G401 (cell line): Measurements from ENCODE around the gene TRAPPC12. TPM values are rescaled to one million over a fixed set of nuclear protein-coding genes. Genes with fewer than 3 reads are reported as not detected.

Experiments used
- DNase-seq: peaks from one replicate; pipeline ENCODE4 v3.0.0-alpha.2; 2015; ENCODE audit warnings: low spot score
- in situ Hi-C: cut with HindIII; loops from 2 replicates; pipeline ENCODE4 v1.10.0; 2016; ENCODE audit warnings: low sequenced_read_pairs, mixed read lengths
- total RNA-seq: library from RNA; depleted of rRNA; stranded (reverse); fragments of >200 nt; shearing (Covaris generic); gene quantifications from 2 replicates; pipeline ENCODE4 v1.2.3, GENCODE V29; 2014

The TRAPPC12 gene
- total RNA-seq, 1 experiment from 2014 or later, result 54.2 TPM

DNA sequence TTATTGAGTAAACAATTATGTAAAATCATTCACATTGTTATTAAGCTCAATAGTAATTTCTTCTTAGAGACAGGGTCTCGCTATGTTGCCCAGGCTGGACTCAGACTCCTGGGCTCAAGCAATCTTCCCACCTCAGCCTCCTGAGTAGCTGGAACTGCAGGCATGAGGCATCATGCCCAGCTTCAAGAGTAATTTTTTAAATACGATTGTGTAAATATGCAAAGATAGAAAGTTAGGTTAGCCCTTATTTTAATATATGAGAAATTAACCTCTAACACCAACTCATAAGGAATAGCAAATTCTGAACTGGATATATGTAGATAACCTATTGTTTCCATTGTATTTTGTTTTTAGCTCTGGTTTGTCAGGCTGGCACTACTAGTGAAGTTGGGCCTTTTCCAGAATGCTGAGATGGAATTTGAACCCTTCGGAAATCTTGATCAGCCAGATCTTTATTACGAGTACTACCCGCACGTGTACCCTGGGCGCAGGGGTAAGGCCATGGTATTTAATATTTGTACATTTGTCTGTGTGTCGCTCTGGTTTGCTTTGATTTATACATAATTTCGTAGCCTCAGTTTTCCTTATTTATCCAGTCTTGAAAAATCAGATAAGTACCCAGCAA lies 44.8 kb downstream of the TRAPPC12 start:
- no peak for DNase-seq
- in situ Hi-C loops, result no loop called here

DNA sequence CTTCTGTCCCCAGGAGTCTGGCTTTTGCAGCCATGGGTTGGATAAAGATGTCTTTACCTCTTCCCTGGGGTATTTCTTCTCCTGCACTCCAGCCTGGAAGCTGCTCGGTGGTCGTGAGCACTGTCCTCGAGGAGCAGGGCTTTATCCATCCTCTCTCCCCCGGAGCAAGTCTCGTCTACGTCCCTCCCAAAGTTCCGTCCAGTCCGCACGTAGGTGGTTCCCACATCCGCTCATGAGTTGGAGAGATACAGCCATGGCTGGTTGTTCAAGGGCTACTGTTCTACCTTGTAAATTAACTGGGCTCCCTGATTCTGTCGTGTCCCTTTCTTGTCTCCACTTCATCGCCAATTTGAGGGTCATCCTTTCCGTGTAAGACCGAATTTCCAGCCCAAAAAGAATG lies 47.1 kb downstream of the TRAPPC12 start:
- in situ Hi-C loops, result no loop called here
- no peak for DNase-seq

- in situ Hi-C loops, result no loop called here
- no peak for DNase-seq
Observed at GRCh38 chr2:3427272-3427671, 47.8 kb downstream of the TRAPPC12 start.

GRCh38 chr2:3428577-3428976 lies 49.1 kb downstream of the TRAPPC12 start:
- in situ Hi-C loops, result no loop called here
- no peak for DNase-seq

- in situ Hi-C loops, result no loop called here
- DNase-seq, result no peak
Observed at GRCh38 chr2:3429066-3429610, 49.6 kb downstream of the TRAPPC12 start.

DNA sequence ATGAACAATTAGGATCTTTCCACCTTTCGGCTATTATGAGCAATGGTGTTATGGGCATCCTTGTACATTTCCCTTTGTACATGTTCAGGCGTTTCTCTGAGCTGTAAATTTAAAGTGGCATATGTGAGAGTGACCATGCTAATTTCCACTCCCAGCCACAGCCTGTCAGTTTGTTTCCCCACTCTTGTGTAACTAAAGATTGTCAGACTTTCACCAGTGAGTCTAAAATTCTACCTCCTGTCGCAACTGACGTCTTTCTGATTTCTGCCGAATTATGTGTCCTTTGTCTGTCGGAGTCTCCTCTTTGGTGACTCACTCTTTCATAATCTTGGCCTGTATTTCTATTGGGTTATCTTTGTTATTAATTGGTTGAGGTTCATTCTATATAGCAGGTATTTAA lies 50.7 kb downstream of the TRAPPC12 start:
- no peak for DNase-seq
- in situ Hi-C loops, result no loop called here

GRCh38 chr2:3430740-3431490 lies 51.4 kb downstream of the TRAPPC12 start:
- in situ Hi-C loops, result no loop called here
- DNase-seq, result no peak

GRCh38 chr2:3432067-3432466 lies 52.6 kb downstream of the TRAPPC12 start:
- no peak for DNase-seq
- in situ Hi-C loops, result no loop called here

DNA sequence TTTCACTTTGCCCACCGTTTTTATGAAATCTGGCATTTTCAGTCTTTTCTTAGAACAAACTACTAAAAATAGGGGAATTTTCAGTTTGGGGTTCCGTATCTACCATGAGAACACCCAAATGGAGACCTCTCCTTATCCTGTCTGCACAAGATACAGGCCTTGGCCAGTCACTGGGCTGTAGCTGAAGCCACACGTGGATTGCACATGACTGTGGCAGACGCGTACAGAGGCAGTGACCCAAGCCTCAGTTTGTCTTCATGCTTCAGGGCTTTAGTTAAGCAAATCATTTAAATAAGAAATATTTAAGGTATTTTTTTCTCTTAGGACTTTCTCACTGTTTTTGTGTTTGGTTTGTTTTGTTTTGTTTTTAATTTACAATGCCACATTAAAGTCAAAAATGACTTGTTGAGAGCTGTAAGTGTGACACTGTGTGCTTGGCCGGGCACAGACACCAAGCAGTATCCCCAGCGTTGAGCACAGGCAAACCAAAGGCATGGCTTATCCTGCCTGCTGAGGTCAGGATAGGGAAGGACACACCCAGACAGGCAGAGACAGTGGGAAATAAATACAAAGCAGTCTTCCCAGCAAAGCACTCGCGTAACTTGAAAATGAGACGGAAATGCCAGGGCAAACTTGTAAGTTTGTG lies 53.3 kb downstream of the TRAPPC12 start:
- DNase-seq, result no peak
- in situ Hi-C loops, result no loop called here

GRCh38 chr2:3433339-3433699 lies 53.8 kb downstream of the TRAPPC12 start:
- no peak for DNase-seq
- in situ Hi-C loops, result no loop called here

GRCh38 chr2:3433776-3434400 lies 54.4 kb downstream of the TRAPPC12 start:
- DNase-seq, result peak; percentile 44
- in situ Hi-C loops, result no loop called here

DNA sequence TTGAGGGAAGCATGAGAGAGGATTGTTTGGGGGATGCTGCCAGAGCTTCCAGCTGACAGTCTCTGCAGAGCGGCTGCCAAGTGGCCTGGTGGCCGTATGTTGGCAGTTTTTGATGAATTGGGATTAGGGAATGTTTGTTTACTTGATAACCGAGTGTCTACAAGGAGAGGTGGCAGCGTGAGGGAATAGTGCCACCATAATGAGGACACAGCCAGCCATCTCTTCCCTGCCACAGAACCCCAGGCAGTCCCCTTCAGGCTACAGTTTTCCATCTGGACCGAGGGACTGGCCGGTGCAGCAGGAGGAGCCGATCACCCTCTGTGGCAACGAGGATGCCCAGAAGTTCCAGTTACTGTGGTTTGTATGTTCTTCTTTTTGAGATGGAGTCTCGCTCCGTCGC lies 55.2 kb downstream of the TRAPPC12 start:
- DNase-seq, result peak; percentile 96
- in situ Hi-C loops, result no loop called here

DNA sequence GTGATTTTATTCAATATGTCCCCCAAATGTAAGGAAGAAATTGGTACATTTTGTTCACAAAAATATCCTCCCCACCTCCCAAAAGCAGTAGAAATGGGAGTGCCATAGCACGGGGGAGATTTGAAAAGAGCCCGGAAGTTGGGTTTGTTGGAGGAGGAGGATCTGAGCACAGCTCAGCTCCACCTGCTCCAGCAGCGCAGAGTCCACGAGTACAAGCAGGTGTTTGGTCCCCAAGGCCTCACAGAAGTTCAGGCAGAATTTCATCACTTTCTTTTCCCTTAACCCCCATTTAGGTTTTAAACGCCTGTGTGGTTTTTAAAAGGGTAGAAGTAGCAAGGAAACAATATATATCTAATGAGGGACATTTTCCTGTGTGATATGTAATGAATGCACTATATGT lies 56.0 kb downstream of the TRAPPC12 start:
- DNase-seq, result no peak
- in situ Hi-C loops, result no loop called here

- no peak for DNase-seq
- in situ Hi-C loops, result no loop called here
Observed at GRCh38 chr2:3440477-3440876, 61.0 kb downstream of the TRAPPC12 start.

DNA sequence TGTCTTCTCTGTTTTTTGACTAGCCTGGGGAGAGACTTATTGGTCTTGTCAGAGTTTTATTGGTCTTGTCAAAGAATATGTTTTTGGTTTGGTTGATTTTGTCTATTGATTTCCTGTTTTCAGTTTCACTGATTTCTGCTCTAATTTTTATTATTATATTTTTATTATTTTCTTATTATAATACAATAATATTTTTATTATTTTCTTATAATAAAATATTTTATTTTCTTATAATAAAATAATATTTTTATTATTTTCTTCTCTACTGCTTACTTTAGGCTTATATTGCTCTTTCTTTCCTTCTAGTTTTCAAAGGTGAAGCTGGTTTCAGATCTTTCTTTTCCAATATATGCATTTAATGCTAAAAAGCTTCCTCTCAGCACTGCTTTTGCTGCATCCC lies 62.0 kb downstream of the TRAPPC12 start:
- in situ Hi-C loops, result no loop called here
- no peak for DNase-seq

- in situ Hi-C loops, result no loop called here
- DNase-seq, result no peak
Observed at GRCh38 chr2:3442185-3442584, 62.7 kb downstream of the TRAPPC12 start.

GRCh38 chr2:3443083-3443482 lies 63.6 kb downstream of the TRAPPC12 start:
- no peak for DNase-seq
- in situ Hi-C loops, result no loop called here

DNA sequence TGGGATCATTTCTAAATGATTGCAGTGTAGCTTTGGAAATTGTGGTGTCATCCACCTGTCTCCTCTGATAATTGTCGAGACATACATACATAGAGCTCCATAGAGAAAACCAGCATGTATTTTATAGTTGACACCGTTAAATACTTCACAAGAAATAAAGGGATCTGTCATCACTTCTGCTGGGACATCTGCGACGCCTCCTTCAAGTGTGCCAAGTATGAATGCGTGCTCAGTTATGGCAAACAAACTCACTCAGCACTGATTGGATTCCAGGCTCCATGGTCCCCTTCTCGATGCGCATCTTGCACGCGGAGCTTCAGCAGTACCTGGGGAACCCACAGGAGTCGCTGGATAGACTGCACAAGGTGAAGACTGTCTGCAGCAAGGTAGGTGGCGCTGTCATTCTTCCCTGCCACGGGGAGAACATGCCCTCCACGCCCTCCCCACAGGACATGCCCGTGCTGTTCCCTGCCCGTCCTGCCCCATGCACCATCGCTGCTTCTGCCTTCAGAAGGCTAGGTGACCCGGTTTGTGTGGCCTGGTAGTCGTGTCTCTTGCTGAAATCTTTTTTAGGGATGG lies 64.1 kb downstream of the TRAPPC12 start:
- in situ Hi-C loops, result no loop called here
- DNase-seq, result no peak

GRCh38 chr2:3445891-3446290 lies 66.4 kb downstream of the TRAPPC12 start:
- in situ Hi-C loops, result no loop called here

GRCh38 chr2:3446381-3446780 lies 66.9 kb downstream of the TRAPPC12 start:
- in situ Hi-C loops, result no loop called here
- DNase-seq, result no peak

More at GRCh38 chr2:3445891-3446290, 66.4 kb downstream of the TRAPPC12 start:
- DNase-seq, result no peak
